Small intestine (tissue), 4 donors: ENCODE measurements around the gene KISS1. TPM values are rescaled to one million over a fixed set of nuclear protein-coding genes. Genes with fewer than 3 reads are reported as not detected.

ENCODE experiments used
- polyA plus RNA-seq, 4 donors: library from polyadenylated mRNA; stranded (reverse) in 3 of 4; unstranded in 1 of 4; fragments of 200-250 nt in 3 of 4; fragments of 120-200 nt in 1 of 4; gene quantifications; one replicate each; pipeline versions ENCODE4 v1.2.1 to v1.2.3, GENCODE V29; 2013
- donor health status: healthy with polysubstance abuse.
- donor health status: Bipolar disorder and iron deficiency.
- donor health status: healthy.

KISS1 gene
- polyA plus RNA-seq, 4 donors, result 4.0 to 22.7 (median 11.5) TPM

Other genes starting within 250 kb of the KISS1 start
- 10 to 100 TPM; 12.4 to 43.7 (median 18.6) TPM for gene SOX13, start 123.4 kb downstream of the KISS1 start, polyA plus RNA-seq
- 10 to 100 TPM in 1 of 4 donors, 1 to 10 TPM in 2, under 1 TPM in 1; 0.22 to 52.6 (median 3.2) TPM for gene ETNK2, start 44.4 kb downstream of the KISS1 start, polyA plus RNA-seq
- 100 to 1,000 TPM in 1 of 4 donors, under 1 TPM in 1, not detected in 2; 0.04 to 418 TPM for gene REN, start 30.2 kb downstream of the KISS1 start, polyA plus RNA-seq
- gene GOLT1A, start 17.5 kb upstream of the KISS1 start, polyA plus RNA-seq, result 100 to 1,000 TPM in 3 of 4 donors, 10 to 100 TPM in 1; 42.8 to 136 (median 112) TPM
- 10 to 100 TPM; 27.4 to 58.0 (median 38.3) TPM for gene PLEKHA6, start 163.4 kb upstream of the KISS1 start, polyA plus RNA-seq
- 10 to 100 TPM in 2 of 4 donors, 1 to 10 TPM in 2; 9.4 to 48.1 (median 17.7) TPM for gene PPP1R15B, start 215.3 kb upstream of the KISS1 start, polyA plus RNA-seq